Prostate gland (tissue), 2 donors: ENCODE measurements around the gene SLC8A2. TPM values are rescaled to one million over a fixed set of nuclear protein-coding genes. Genes with fewer than 3 reads are reported as not detected.

Experiments
- DNase-seq: peaks from one replicate; pipeline ENCODE4 v3.0.0-alpha.2; 2019; ENCODE audit warnings: low spot score
- H3K27ac ChIP-seq, 2 donors: fragments of 200-600 bp; sonication (generic); 2 replicates each; pipeline ENCODE4 v1.5.1; 2017 to 2019
- H3K27me3 ChIP-seq: fragments of 200-600 bp; sonication (generic); replicated peaks from 2 replicates; pipeline ENCODE4 v1.5.1; 2019; ENCODE audit not compliant: insufficient read depth
- H3K36me3 ChIP-seq, 2 donors: fragments of 200-600 bp; sonication (generic); 1 replicate in 1 of 2; 2 replicates in 1 of 2; pipeline versions ENCODE4 v1.5.1 to v1.8.1; 2017 to 2019
- H3K4me1 ChIP-seq: fragments of 200-600 bp; sonication (generic); replicated peaks from 2 replicates; pipeline ENCODE4 v1.5.1; 2019
- H3K4me3 ChIP-seq, 2 donors: fragments of 200-600 bp; sonication (generic); 2 replicates each; pipeline ENCODE4 v1.5.1; 2017 to 2019
- H3K9me3 ChIP-seq: fragments of 200-600 bp; sonication (generic); 2 replicates; pipeline ENCODE4 v1.5.1; 2017
- POLR2A ChIP-seq: fragments of 450-650 bp; IDR thresholded peaks from one replicate; pipeline ENCODE4 v1.6.1; 2016; ENCODE audit warnings: antibody characterized with exemption, mild to moderate bottlenecking
- POLR2AphosphoS5 ChIP-seq: sonication (generic); formaldehyde crosslinking; IDR thresholded peaks from one replicate; pipeline ENCODE4 v1.6.1; 2017; ENCODE audit warnings: antibody characterized with exemption
- WGBS: methylation state at CpG from one replicate; pipeline ENCODE4 v1.1.5; 2018; 5-methylcytosine and 5-hydroxymethylcytosine counted together
- intact Hi-C: fragments of 100-400 bp; cut with DNase I; formaldehyde crosslinking; loops from one replicate; pipeline ENCODE4 v1.14.2; 2022
- total RNA-seq, 2 donors: library from RNA; depleted of rRNA; stranded (reverse); fragments of >200 nt; gene quantifications; one replicate each; pipeline ENCODE4 v1.1.0, GENCODE V29; 2016
- TF ChIP-seq, protein P1 (sequence below), 4 experiments: fragments of 200-600 bp in 2 of 4; fragments of 450-650 bp in 2 of 4; sonication (generic) in 2 of 4; IDR thresholded peaks; 1 replicate in 3 of 4; 2 replicates in 1 of 4; pipeline ENCODE4 v1.5.1; 2016 to 2019; ENCODE audit warnings: antibody characterized with exemption in 4 of 4, mild to moderate bottlenecking in 2 of 4, moderate library complexity in 2 of 4

The SLC8A2 gene, protein sequence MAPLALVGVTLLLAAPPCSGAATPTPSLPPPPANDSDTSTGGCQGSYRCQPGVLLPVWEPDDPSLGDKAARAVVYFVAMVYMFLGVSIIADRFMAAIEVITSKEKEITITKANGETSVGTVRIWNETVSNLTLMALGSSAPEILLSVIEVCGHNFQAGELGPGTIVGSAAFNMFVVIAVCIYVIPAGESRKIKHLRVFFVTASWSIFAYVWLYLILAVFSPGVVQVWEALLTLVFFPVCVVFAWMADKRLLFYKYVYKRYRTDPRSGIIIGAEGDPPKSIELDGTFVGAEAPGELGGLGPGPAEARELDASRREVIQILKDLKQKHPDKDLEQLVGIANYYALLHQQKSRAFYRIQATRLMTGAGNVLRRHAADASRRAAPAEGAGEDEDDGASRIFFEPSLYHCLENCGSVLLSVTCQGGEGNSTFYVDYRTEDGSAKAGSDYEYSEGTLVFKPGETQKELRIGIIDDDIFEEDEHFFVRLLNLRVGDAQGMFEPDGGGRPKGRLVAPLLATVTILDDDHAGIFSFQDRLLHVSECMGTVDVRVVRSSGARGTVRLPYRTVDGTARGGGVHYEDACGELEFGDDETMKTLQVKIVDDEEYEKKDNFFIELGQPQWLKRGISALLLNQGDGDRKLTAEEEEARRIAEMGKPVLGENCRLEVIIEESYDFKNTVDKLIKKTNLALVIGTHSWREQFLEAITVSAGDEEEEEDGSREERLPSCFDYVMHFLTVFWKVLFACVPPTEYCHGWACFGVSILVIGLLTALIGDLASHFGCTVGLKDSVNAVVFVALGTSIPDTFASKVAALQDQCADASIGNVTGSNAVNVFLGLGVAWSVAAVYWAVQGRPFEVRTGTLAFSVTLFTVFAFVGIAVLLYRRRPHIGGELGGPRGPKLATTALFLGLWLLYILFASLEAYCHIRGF
- 1 to 10 TPM; 1.3 to 7.7 TPM for total RNA-seq

DNA sequence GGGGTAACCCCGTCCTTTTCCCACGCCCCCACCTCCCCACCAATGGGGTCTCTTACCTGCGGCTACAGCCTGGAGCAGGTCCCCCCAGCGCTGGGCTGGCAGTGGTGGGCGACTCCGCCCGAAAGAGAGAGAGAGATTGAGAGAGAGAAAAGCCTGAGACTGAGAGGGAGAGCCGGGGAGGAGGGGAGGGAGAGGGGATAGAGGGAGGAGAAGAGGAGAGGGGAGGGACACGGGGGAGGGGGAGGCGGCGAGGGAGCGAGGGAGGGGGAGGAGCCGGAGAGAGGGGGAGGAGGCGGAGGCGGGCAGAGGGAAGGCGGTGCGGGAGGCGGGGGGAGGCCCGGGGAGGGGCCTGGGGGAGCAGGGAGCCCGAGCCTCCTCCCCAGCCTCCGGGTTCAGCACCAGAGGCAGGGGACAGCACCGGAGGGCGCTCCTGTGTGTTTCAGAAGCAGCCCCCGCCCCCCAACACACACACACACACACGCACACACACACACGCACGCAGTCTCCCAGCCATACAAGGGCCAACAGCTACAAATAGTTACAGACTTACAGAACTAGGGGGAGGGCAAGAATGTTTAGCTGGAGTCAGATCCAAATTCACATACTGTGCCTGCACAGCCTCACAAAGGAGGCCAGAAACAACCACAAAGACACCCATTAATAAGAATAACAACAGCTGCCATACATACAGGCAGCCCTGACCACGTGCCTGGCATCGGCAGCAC, at the start of gene SLC8A2:
Gene SLC8A2 (minus strand): TSS at position 161 of the 725 bp plus-strand sequence. CDS start 5,490 bp downstream, outside the sequence.
- peak; percentile 49 for DNase-seq
- Histone ChIP-seq H3K36me3 (no peaks in the 10 kb centered on the region), H3K27ac (no peak within 1 kb of the TSS), H3K27me3 (peaks cover 2% of the 10 kb centered on the region), H3K4me1 (no peaks in the 10 kb centered on the region), H3K9me3 (no peaks in the 10 kb centered on the region), H3K4me3 (no peak within 1 kb of the TSS)
- intact Hi-C loops: no loop called here
- TF ChIP-seq POLR2AphosphoS5 (no peak), POLR2A (no peak)
- TF ChIP-seq, protein P1, sequence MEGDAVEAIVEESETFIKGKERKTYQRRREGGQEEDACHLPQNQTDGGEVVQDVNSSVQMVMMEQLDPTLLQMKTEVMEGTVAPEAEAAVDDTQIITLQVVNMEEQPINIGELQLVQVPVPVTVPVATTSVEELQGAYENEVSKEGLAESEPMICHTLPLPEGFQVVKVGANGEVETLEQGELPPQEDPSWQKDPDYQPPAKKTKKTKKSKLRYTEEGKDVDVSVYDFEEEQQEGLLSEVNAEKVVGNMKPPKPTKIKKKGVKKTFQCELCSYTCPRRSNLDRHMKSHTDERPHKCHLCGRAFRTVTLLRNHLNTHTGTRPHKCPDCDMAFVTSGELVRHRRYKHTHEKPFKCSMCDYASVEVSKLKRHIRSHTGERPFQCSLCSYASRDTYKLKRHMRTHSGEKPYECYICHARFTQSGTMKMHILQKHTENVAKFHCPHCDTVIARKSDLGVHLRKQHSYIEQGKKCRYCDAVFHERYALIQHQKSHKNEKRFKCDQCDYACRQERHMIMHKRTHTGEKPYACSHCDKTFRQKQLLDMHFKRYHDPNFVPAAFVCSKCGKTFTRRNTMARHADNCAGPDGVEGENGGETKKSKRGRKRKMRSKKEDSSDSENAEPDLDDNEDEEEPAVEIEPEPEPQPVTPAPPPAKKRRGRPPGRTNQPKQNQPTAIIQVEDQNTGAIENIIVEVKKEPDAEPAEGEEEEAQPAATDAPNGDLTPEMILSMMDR (IDR thresholded peaks at IDR 0.05): no peak
- 5% methylated on average over 20 of the region's 29 CpGs for WGBS

- H3K9me3 ChIP-seq: no peaks in the 10 kb centered on the region
- no peaks in the 10 kb centered on the region for H3K4me1 ChIP-seq
- no peaks in the 10 kb centered on the region for H3K27me3 ChIP-seq
- H3K36me3 ChIP-seq: no peaks in the 10 kb centered on the region
- intact Hi-C loops: no loop called here
- DNase-seq: no peak
- 70% methylated on average over 6 of the region's 6 CpGs for WGBS
- no peak for TF ChIP-seq POLR2A
- TF ChIP-seq, protein P1 (IDR thresholded peaks at IDR 0.05): no peak
- no peak for TF ChIP-seq POLR2AphosphoS5
- no peak overlapping the region for H3K27ac ChIP-seq
- H3K4me3 ChIP-seq: no peak overlapping the region
Measured at GRCh38 chr19:47520839-47521238, 49.1 kb upstream of the SLC8A2 start.

DNA sequence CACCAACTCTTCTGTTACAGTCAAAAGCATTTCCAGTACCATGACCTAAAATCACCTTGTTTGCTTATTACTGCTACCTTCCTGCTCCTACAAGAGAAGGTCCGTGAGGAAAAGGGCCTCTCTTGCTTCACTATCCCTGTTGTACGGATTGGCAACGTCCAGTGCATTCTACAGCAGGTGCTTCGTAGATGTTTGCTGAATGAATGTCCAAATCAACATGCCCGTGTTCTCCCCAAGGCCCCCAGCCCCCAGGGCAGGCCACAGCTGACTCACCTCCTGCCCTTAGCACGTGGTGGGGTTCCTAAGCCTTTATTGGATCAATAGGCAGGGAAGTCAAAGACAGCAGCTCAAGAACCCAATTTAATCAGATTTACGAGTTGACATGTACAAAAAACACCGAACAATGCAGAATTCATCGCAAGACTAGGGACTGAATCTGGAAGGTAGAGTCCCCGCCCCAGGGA, 48.7 kb upstream of the SLC8A2 start:
- intact Hi-C loops: no loop called here

DNA sequence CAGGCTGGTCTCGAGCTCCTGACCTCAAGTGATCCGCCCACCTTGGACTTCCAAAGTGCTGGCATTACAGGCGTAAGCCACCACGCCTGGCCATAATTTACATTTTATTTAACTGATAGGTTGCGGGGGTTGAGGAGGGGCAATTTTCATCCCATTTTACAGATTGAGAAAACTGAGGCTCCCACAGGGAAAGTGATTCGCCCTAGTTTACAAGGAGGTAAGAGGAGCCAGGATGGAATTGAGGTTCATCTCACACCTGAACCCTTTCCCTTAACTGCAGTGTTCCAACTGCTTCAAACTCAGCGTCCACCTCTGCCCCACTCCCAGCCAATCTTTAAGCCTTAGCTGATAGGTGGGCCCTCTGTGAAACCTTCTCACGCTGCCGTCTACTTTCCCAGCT, 47.2 kb upstream of the SLC8A2 start:
- intact Hi-C loops: loop anchor here (5.0 kb wide), 1 partner anchor 82 kb away; no protein-coding TSS in a partner anchor
- no peak for DNase-seq
- Histone ChIP-seq H3K4me1 (no peaks in the 10 kb centered on the region), H3K9me3 (no peaks in the 10 kb centered on the region), H3K36me3 (no peaks in the 10 kb centered on the region), H3K27ac (no peak overlapping the region), H3K4me3 (no peak overlapping the region), H3K27me3 (no peaks in the 10 kb centered on the region)
- TF ChIP-seq, protein P1 (IDR thresholded peaks at IDR 0.05): no peak
- TF ChIP-seq POLR2AphosphoS5 (no peak), POLR2A (no peak)
- WGBS: 85% methylated on average over 9 of the region's 9 CpGs

More for the DNA sequence above, 48.7 kb upstream of the SLC8A2 start:
- no peaks in the 10 kb centered on the region for H3K36me3 ChIP-seq
- H3K4me3 ChIP-seq: no peak overlapping the region
- H3K27ac ChIP-seq: no peak overlapping the region
- no peaks in the 10 kb centered on the region for H3K4me1 ChIP-seq
- DNase-seq: no peak
- no peak for TF ChIP-seq POLR2AphosphoS5
- no peak for TF ChIP-seq POLR2A
- TF ChIP-seq, protein P1 (IDR thresholded peaks at IDR 0.05): no peak
- WGBS: 51% methylated on average over 10 of the region's 10 CpGs
- H3K9me3 ChIP-seq: no peaks in the 10 kb centered on the region
- H3K27me3 ChIP-seq: no peaks in the 10 kb centered on the region
